Measurements from ENCODE around the gene CASKIN1.
A peak's percentile ranks its signal among the peaks of the same experiment; 100 is the strongest.
"Not testable (repeated sequence)": the region's sequence is repeated elsewhere in the genome, so short reads cannot be mapped to it uniquely, and the experiment has no call there.

Gene CASKIN1

GRCh38 chr16:2147981-2148671 is 48.3 kb downstream of the CASKIN1 start, which contains the start of gene RAB26:
Gene RAB26, plus strand, starts transcription at chr16:2148625. Its CDS starts 159 bp downstream, at chr16:2148784.
- CTCF ChIA-PET = interaction anchor here (0.9 to 2.3 kb wide), 5 partner anchors 7 to 143 kb away, joined by 3 to 10 read pairs (median 6); no protein-coding TSS in a partner anchor
- H3K4me1 Mint-ChIP-seq = peaks cover 23% of the 10 kb centered on the region
- peaks cover 6% of the 10 kb centered on the region for H3K36me3 Mint-ChIP-seq
- H3K9me3 Mint-ChIP-seq = no peaks in the 10 kb centered on the region
- DNase-seq = peak; percentile 75
- H3K27me3 Mint-ChIP-seq = peaks cover 53% of the 10 kb centered on the region
- no peak within 1 kb of the TSS for H3K27ac Mint-ChIP-seq
- H3K4me3 Mint-ChIP-seq = peak within 1 kb of the TSS; percentile 33

GRCh38 chr16:2147378-2147777 is 49.0 kb downstream of the CASKIN1 start:
- Mint-ChIP-seq H3K4me3 (no peak overlapping the region), H3K9me3 (no peaks in the 10 kb centered on the region), H3K27me3 (peaks cover 58% of the 10 kb centered on the region), H3K4me1 (peaks cover 19% of the 10 kb centered on the region), H3K36me3 (peaks cover 6% of the 10 kb centered on the region), H3K27ac (no peak overlapping the region)
- DNase-seq = no peak
- CTCF ChIA-PET = interaction anchor here (0.9 to 2.3 kb wide), 5 partner anchors 41 to 143 kb away, joined by 3 to 10 read pairs (median 4); no protein-coding TSS in a partner anchor

DNA sequence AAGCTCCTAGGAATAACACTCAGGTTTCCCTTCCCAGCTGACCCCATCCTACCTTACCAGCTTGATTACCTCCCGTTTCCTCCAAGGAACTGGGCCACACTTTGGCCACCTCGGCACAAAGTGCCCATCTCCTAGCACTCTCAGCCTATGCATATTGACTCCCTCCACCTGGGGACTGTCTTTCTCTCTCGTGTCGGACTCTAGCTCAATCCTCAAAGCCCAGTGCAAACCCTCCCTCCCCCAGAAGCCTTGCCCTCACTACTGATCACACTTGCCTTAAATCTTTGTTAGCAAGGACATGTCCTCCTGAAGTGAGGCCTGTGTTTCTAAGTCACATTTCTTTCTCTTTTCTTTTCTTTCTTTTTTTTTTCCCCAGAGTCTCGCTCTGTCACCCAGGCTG is 50.6 kb downstream of the CASKIN1 start:
- DNase-seq = no peak
- CTCF ChIA-PET = interaction anchor here (1.0 kb wide), 1 partner anchor 124 kb away, joined by 4 read pairs; no protein-coding TSS in a partner anchor
- Mint-ChIP-seq H3K4me3 (no peak overlapping the region), H3K27me3 (peaks cover 63% of the 10 kb centered on the region), H3K4me1 (peaks cover 7% of the 10 kb centered on the region), H3K9me3 (no peaks in the 10 kb centered on the region), H3K27ac (no peak overlapping the region), H3K36me3 (no peaks in the 10 kb centered on the region)

- H3K9me3 Mint-ChIP-seq = no peaks in the 10 kb centered on the region
- H3K4me1 Mint-ChIP-seq = peaks cover 10% of the 10 kb centered on the region
- no peak overlapping the region for H3K4me3 Mint-ChIP-seq
- peaks cover 61% of the 10 kb centered on the region for H3K27me3 Mint-ChIP-seq
- DNase-seq = no peak
- CTCF ChIA-PET = interaction anchor here (0.7 kb wide), 1 partner anchor 122 kb away, joined by 3 read pairs; no protein-coding TSS in a partner anchor
- no peak overlapping the region for H3K27ac Mint-ChIP-seq
- no peaks in the 10 kb centered on the region for H3K36me3 Mint-ChIP-seq
Measured at GRCh38 chr16:2143878-2144485, 52.4 kb downstream of the CASKIN1 start.

GRCh38 chr16:2142942-2143877 is 53.2 kb downstream of the CASKIN1 start:
- CTCF ChIA-PET = interaction anchor here (0.7 kb wide), 1 partner anchor 121 kb away, joined by 3 read pairs; no protein-coding TSS in a partner anchor

GRCh38 chr16:2135770-2136490 is 60.5 kb downstream of the CASKIN1 start, which contains the start of gene PKD1:
Gene PKD1, minus strand, starts transcription at chr16:2135898. Its CDS starts 209 bp downstream, at chr16:2135689.
- peak within 1 kb of the TSS; percentile 86 for H3K4me3 Mint-ChIP-seq

More at GRCh38 chr16:2142942-2143877, 53.2 kb downstream of the CASKIN1 start:
- Mint-ChIP-seq H3K9me3 (no peaks in the 10 kb centered on the region), H3K4me1 (peaks cover 11% of the 10 kb centered on the region), H3K27ac (no peak overlapping the region), H3K4me3 (no peak overlapping the region), H3K36me3 (no peaks in the 10 kb centered on the region), H3K27me3 (peaks cover 64% of the 10 kb centered on the region)
- no peak for DNase-seq

DNA sequence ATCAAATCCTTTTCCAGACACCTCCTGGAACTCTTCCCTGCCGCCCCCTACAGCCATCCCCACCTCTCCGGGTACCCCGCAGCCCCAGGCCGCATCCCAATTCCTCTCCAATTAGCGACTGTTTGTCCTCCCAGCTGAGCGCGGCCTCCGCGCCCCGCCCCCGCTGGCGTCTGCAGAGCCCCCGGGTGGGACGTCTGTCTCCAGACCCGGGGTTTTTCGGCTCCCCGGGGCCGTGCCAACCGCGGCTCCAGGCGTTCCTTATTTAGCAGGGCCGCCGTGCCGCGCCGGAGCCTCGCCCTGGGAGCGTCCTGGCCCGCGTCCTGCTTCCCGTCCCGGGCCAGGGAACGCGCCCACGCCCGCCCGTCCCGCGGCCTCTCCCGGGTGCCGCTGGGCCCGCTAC is 61.3 kb downstream of the CASKIN1 start:
- H3K9me3 Mint-ChIP-seq, CTCF ChIA-PET, H3K36me3 Mint-ChIP-seq, H3K27ac Mint-ChIP-seq: not testable (repeated sequence)
- peak; percentile 47 for DNase-seq
- Mint-ChIP-seq H3K4me1 (peaks cover 18% of the 10 kb centered on the region), H3K27me3 (peaks cover 32% of the 10 kb centered on the region), H3K4me3 (peak overlapping the region; percentile 68)

More at GRCh38 chr16:2135770-2136490, 60.5 kb downstream of the CASKIN1 start, which contains the start of gene PKD1:
- CTCF ChIA-PET = interaction anchor here (0.8 to 1.6 kb wide), 2 partner anchors 17 to 113 kb away, joined by 4 to 7 read pairs; no protein-coding TSS in a partner anchor
- peaks cover 25% of the 10 kb centered on the region for H3K4me1 Mint-ChIP-seq
- peak within 1 kb of the TSS; percentile 93 for H3K27ac Mint-ChIP-seq
- peaks cover 38% of the 10 kb centered on the region for H3K27me3 Mint-ChIP-seq
- peak; percentile 97 for DNase-seq
- not testable (repeated sequence) for H3K36me3 Mint-ChIP-seq, H3K9me3 Mint-ChIP-seq

DNA sequence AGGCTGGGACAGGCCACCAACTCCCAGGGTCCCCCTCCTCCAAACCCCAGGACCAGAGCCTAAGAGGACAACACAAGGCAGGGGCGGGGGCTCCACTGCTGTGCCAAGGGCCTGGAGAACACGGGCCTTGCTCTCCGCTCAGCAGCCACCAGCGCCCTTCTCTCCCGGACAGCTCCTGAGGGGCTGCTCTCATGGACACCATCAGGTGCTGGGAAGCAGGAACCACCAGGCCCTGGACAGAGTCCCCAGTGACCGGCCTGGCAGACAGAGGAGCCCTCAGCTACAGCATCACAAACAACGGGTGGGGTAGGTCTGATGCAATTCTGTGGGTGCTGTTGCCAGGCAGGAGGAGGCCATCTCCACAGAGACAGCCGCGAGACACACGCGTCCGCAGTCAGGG is 62.6 kb downstream of the CASKIN1 start:
- CTCF ChIA-PET, H3K27ac Mint-ChIP-seq, H3K9me3 Mint-ChIP-seq, H3K4me3 Mint-ChIP-seq, H3K36me3 Mint-ChIP-seq, DNase-seq: not testable (repeated sequence)
- Mint-ChIP-seq H3K4me1 (peaks cover 14% of the 10 kb centered on the region), H3K27me3 (peaks cover 19% of the 10 kb centered on the region)

- H3K36me3 Mint-ChIP-seq, CTCF ChIA-PET, DNase-seq, H3K27me3 Mint-ChIP-seq, H3K4me3 Mint-ChIP-seq, H3K27ac Mint-ChIP-seq, H3K9me3 Mint-ChIP-seq: not testable (repeated sequence)
- peaks cover 12% of the 10 kb centered on the region for H3K4me1 Mint-ChIP-seq
Measured at GRCh38 chr16:2129890-2130447, 66.4 kb downstream of the CASKIN1 start.

DNA sequence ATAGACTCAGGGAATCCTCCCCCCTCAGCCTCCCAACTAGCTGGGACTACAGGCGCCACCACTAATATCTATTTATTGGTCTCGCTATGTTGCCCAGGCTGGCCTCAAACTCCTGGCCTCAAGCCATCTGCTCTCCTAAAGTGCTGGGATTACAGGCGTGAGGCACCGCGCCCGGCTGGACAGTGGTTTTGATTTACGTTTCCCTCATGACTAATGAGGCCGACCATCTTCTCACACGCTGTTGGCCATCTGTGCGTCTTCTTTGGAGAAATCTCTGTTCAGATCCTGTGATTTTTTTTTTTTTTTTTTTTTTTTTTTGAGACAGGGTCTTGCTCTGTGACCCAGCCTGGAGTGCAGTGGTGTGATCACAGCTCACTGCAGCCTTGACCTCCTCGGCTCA is 67.2 kb downstream of the CASKIN1 start:
- H3K27ac Mint-ChIP-seq, H3K9me3 Mint-ChIP-seq, H3K27me3 Mint-ChIP-seq, H3K4me1 Mint-ChIP-seq, H3K36me3 Mint-ChIP-seq, H3K4me3 Mint-ChIP-seq, CTCF ChIA-PET, DNase-seq: not testable (repeated sequence)

GRCh38 chr16:2127630-2128280 is 68.7 kb downstream of the CASKIN1 start:
- H3K27me3 Mint-ChIP-seq, H3K36me3 Mint-ChIP-seq, H3K27ac Mint-ChIP-seq, H3K9me3 Mint-ChIP-seq, CTCF ChIA-PET, H3K4me1 Mint-ChIP-seq, DNase-seq, H3K4me3 Mint-ChIP-seq: not testable (repeated sequence)
